Naive thymus-derived CD4-positive, alpha-beta T cell (primary cell): ENCODE data around the gene COP1. TPM values are rescaled to one million over a fixed set of nuclear protein-coding genes. Genes with fewer than 3 reads are reported as not detected.

Experiments
- ATAC-seq: fragments of 150-1000 bp; cut with Tn5 transposase; 2 replicates; pipeline ENCODE4 v1.10.0; 2021; ENCODE audit warnings: mild to moderate bottlenecking, moderate library complexity
- CTCF ChIA-PET: fragments of 350-600 bp; sonication (Branson Sonifier 250); formaldehyde crosslinking; loops from one replicate; lab custom pipeline; 2021; ENCODE audit warnings: antibody characterized with exemption; lab: Charles Lee
- POLR2A ChIA-PET: fragments of 350-600 bp; sonication (Branson Sonifier 250); formaldehyde crosslinking; loops from one replicate; lab custom pipeline; 2021; ENCODE audit warnings: antibody characterized with exemption, inconsistent platforms; lab: Charles Lee
- DNase-seq, 9 donors: peaks; one replicate each; pipeline versions ENCODE4 v3.0.0 to v3.0.0-alpha.2; 2020 to 2022; ENCODE audit warnings: mixed read lengths in 1 of 9
- H3K27ac ChIP-seq: one replicate; pipeline ENCODE4 v1.7.0; 2013; ENCODE audit warnings: mild to moderate bottlenecking, low read depth, low read length, moderate library complexity
- H3K27me3 ChIP-seq, 2 donors: one replicate each; pipeline ENCODE4 v1.7.0; 2013; ENCODE audit warnings: low read length in 2 of 2, mild to moderate bottlenecking in 2 of 2, moderate library complexity in 2 of 2; ENCODE audit not compliant: control insufficient read depth in 2 of 2, insufficient read depth in 2 of 2
- H3K36me3 ChIP-seq, 3 experiments: 1 replicate in 2 of 3; 2 replicates in 1 of 3; pipeline ENCODE4 v1.7.0; 2013; ENCODE audit warnings: low read length in 3 of 3, mild to moderate bottlenecking in 3 of 3, moderate library complexity in 1 of 3; ENCODE audit not compliant: insufficient read depth in 3 of 3, control insufficient read depth in 2 of 3
- H3K4me1 ChIP-seq, 2 donors: one replicate each; pipeline ENCODE4 v1.7.0; 2013; ENCODE audit warnings: low read length in 2 of 2, mild to moderate bottlenecking in 2 of 2, moderate library complexity in 1 of 2; ENCODE audit not compliant: control insufficient read depth in 2 of 2, insufficient read depth in 2 of 2
- H3K4me3 ChIP-seq: 2 replicates; pipeline ENCODE4 v1.7.0; 2013; ENCODE audit warnings: mild to moderate bottlenecking, low read length
- H3K9me3 ChIP-seq, 3 experiments: 1 replicate in 2 of 3; 2 replicates in 1 of 3; pipeline ENCODE4 v1.7.0; 2013; ENCODE audit warnings: low read length in 3 of 3; ENCODE audit not compliant: control insufficient read depth in 2 of 3
- H3K27ac Mint-ChIP-seq, 9 donors: one replicate each; pipeline ENCODE4 v1.8.0; 2020 to 2022; ENCODE audit warnings: mixed read lengths in 9 of 9, mild to moderate bottlenecking in 8 of 9, moderate library complexity in 5 of 9, inconsistent platforms in 2 of 9
- H3K27me3 Mint-ChIP-seq, 5 donors: one replicate each; pipeline ENCODE4 v1.8.0; 2021 to 2022; ENCODE audit warnings: mixed read lengths in 5 of 5, mild to moderate bottlenecking in 1 of 5
- H3K36me3 Mint-ChIP-seq, 5 donors: one replicate each; pipeline ENCODE4 v1.8.0; 2020 to 2022; ENCODE audit warnings: mixed read lengths in 5 of 5, mild to moderate bottlenecking in 3 of 5, inconsistent platforms in 1 of 5
- H3K4me1 Mint-ChIP-seq, 7 donors: one replicate each; pipeline ENCODE4 v1.8.0; 2020 to 2022; ENCODE audit warnings: mixed read lengths in 7 of 7, mild to moderate bottlenecking in 3 of 7, inconsistent platforms in 1 of 7
- H3K4me3 Mint-ChIP-seq, 10 donors: one replicate each; pipeline ENCODE4 v1.8.0; 2020 to 2022; ENCODE audit warnings: mild to moderate bottlenecking in 10 of 10, mixed read lengths in 10 of 10, moderate library complexity in 6 of 10, inconsistent platforms in 2 of 10
- H3K9me3 Mint-ChIP-seq, 11 donors: one replicate each; pipeline ENCODE4 v1.8.0; 2020 to 2022; ENCODE audit warnings: mixed read lengths in 11 of 11, mild to moderate bottlenecking in 4 of 11, inconsistent platforms in 1 of 11, moderate library complexity in 1 of 11
- intact Hi-C, 2 donors: fragments of 100-400 bp; cut with micrococcal nuclease; formaldehyde crosslinking; loops; one replicate each; pipeline ENCODE4 v1.15.1; 2023
- polyA plus RNA-seq, 2 donors: library from polyadenylated mRNA; unstranded; fragments of 300-500 nt; fragmentation: Illumina TruSeq; gene quantifications; one replicate each; pipeline ENCODE4 v1.2.3, GENCODE V29; 2021
- total RNA-seq, 6 experiments: library from RNA in 5 of 6; stranded (reverse) in 5 of 6; gene quantifications; 1 replicate in 5 of 6; 2 replicates in 1 of 6; pipeline ENCODE4 v1.2.3 and lab custom pipeline; 2021 to 2026

COP1 gene
- total and polyA plus RNA-seq, 7 experiments from 2014 or later, result 39.1 to 57.0 (median 43.9) TPM

DNA sequence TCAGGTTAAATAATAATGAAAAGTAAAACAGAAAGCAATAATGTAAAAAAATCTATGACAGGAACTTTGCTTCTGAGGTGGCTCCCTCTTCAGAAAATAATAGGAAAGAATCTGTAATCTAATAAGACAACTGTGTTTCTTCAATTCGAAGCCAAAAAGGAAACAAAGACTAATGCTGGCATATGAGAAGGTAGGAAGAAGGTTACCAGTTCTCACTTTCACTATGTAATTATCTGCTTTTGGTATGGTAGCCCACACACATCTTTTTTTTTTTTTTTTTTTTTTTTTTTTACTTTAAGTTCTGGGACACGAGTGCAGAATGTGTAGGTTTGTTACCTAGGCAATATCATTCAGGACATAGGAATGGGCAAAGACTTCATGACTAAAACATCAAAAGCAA is 47.1 kb downstream of the COP1 start:
- Mint-ChIP-seq H3K27me3 (no peaks in the 10 kb centered on the region), H3K27ac (peak overlapping the region in 2 of 9 donors; percentile 19 to 21), H3K36me3 (peaks cover 17 to 93% (median 80%) of the 10 kb centered on the region in 5 donors), H3K4me3 (no peak overlapping the region), H3K9me3 (peaks cover 0 to 39% (median 16%) of the 10 kb centered on the region in 11 donors), H3K4me1 (peaks cover 4 to 44% (median 26%) of the 10 kb centered on the region in 7 donors)
- POLR2A ChIA-PET, result no interaction called here
- Histone ChIP-seq H3K27me3 (no peaks in the 10 kb centered on the region), H3K4me3 (no peak overlapping the region), H3K36me3 (peaks cover 0 to 31% (median 3%) of the 10 kb centered on the region in 3 experiments), H3K9me3 (no peaks in the 10 kb centered on the region), H3K27ac (no peak overlapping the region), H3K4me1 (peaks cover 0 to 6% of the 10 kb centered on the region in 2 donors)
- intact Hi-C loops, result loop anchor here in 1 of 2 donors (5.0 kb wide), 1 partner anchor 47 kb away; the partner anchor contains the start of gene COP1
- CTCF ChIA-PET, result no interaction called here
- ATAC-seq, result no peak
- DNase-seq, result no peak

DNA sequence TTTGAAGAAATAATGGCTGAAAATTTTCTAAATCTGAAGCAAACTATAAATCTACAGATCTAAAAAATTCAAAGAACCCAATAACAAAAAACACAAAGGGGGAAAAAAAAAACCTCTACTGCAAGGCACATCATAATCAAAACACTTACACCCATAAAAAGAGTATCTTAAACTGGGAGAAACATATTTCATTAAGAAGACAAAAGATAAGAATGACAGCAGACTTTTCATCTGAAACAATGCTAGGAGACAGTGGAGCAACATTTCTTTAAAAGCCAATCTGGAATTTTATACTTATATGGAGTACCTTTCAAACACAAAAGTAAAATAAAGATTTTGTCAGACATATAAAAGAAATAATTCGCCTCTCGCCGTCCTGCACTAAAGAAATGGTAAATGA is 49.1 kb downstream of the COP1 start:
- no peaks in the 10 kb centered on the region for H3K27me3 Mint-ChIP-seq
- POLR2A ChIA-PET, result no interaction called here
- H3K4me3 Mint-ChIP-seq, result no peak overlapping the region
- intact Hi-C loops, result no loop called here
- DNase-seq (no peak), ATAC-seq (no peak)
- Histone ChIP-seq H3K4me1 (peaks cover 0 to 6% of the 10 kb centered on the region in 2 donors), H3K27me3 (no peaks in the 10 kb centered on the region), H3K4me3 (no peak overlapping the region), H3K36me3 (peaks cover 0 to 26% (median 3%) of the 10 kb centered on the region in 3 experiments), H3K9me3 (no peaks in the 10 kb centered on the region), H3K27ac (no peak overlapping the region)
- H3K36me3 Mint-ChIP-seq, result peaks cover 24 to 95% (median 83%) of the 10 kb centered on the region in 5 donors
- no peak overlapping the region for H3K27ac Mint-ChIP-seq
- peaks cover 0 to 39% (median 16%) of the 10 kb centered on the region in 11 donors for H3K9me3 Mint-ChIP-seq
- peaks cover 0 to 39% (median 20%) of the 10 kb centered on the region in 7 donors for H3K4me1 Mint-ChIP-seq
- CTCF ChIA-PET, result no interaction called here

DNA sequence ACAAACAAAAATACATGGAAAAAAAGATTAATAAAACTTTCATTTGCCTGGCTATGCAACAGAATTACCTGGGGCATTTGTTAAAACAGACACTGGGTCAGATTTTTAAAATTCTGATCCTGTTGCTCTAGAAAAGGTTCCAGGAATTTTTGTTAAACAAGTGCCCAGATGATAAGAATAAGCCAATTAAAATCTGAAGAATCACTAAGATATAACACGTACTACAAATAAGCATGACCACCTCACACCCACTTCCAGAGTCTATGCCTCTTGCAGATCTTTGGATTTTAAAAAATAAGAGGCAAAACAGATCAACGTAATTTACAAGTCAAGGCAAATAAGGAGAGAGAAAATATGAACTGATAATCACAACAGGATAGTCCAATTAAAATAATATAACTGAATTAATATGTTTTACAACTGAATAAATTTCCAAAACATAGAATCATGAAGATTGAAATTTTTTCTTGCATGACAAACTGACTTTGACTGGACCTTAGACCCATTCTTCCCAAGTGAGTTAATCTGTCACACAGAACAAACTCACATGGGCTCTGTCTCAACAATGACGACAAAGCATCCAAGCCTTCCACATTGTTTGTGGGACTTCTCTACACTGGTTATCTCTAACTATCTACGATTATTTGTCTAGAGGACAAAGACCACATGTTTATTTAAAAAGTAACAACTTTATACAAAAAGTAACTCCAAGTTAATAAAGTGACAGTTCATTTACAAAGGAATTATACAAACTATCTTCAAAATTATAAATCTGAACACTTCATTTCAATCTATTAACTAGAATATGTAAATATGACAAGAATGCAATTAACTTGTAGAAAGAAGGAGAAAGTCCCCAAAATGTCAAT is 56.9 kb downstream of the COP1 start:
- DNase-seq (no peak), ATAC-seq (no peak)
- peak overlapping the region in 1 of 9 donors; percentile 51 for H3K27ac Mint-ChIP-seq
- peaks cover 0 to 10% (median 0%) of the 10 kb centered on the region in 11 donors for H3K9me3 Mint-ChIP-seq
- Histone ChIP-seq H3K9me3 (no peaks in the 10 kb centered on the region), H3K4me3 (no peak overlapping the region), H3K4me1 (no peaks in the 10 kb centered on the region), H3K27me3 (no peaks in the 10 kb centered on the region), H3K36me3 (peaks cover 0 to 7% (median 0%) of the 10 kb centered on the region in 3 experiments), H3K27ac (no peak overlapping the region)
- peaks cover 0 to 43% (median 28%) of the 10 kb centered on the region in 7 donors for H3K4me1 Mint-ChIP-seq
- intact Hi-C loops, result no loop called here
- CTCF ChIA-PET, result no interaction called here
- POLR2A ChIA-PET, result no interaction called here
- no peaks in the 10 kb centered on the region for H3K27me3 Mint-ChIP-seq
- H3K36me3 Mint-ChIP-seq, result peaks cover 12 to 82% (median 68%) of the 10 kb centered on the region in 5 donors
- H3K4me3 Mint-ChIP-seq, result no peak overlapping the region

- H3K36me3 ChIP-seq, result peaks cover 0 to 5% (median 0%) of the 10 kb centered on the region in 3 experiments
- Mint-ChIP-seq H3K4me1 (peaks cover 6 to 66% (median 45%) of the 10 kb centered on the region in 7 donors), H3K4me3 (no peak overlapping the region), H3K9me3 (peaks cover 0 to 5% (median 0%) of the 10 kb centered on the region in 11 donors), H3K36me3 (peaks cover 3 to 78% (median 68%) of the 10 kb centered on the region in 5 donors), H3K27me3 (no peaks in the 10 kb centered on the region), H3K27ac (no peak overlapping the region)
- POLR2A ChIA-PET, result no interaction called here
- intact Hi-C loops, result no loop called here
- no peak overlapping the region for H3K27ac ChIP-seq
- no peaks in the 10 kb centered on the region for H3K4me1 ChIP-seq
- H3K9me3 ChIP-seq, result no peaks in the 10 kb centered on the region
- ATAC-seq, result no peak
- CTCF ChIA-PET, result no interaction called here
- no peak overlapping the region for H3K4me3 ChIP-seq
- no peaks in the 10 kb centered on the region for H3K27me3 ChIP-seq
- no peak for DNase-seq
Measured at GRCh38 chr1:176144526-176144925, 62.6 kb downstream of the COP1 start.

GRCh38 chr1:176142973-176143372 is 64.1 kb downstream of the COP1 start:
- no peak for ATAC-seq
- peaks cover 6 to 75% (median 56%) of the 10 kb centered on the region in 7 donors for H3K4me1 Mint-ChIP-seq

DNA sequence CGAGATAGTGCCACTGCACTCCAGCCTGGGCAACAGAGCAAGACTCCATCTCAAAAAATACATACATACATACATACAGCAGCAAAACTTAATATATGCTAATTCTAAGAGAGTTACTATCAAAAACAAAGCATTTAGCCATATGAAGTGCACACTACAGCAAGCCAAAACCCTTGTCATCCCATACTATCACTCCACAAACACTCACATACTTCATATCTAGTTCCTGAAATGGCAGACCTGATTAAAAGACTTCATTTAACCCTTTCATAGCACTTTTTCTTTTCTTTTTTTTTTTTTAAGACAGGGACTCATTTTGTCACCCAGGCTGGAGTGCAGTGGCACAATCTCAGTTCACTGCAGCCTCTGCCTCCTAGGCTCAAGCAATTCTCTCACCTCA is 65.6 kb downstream of the COP1 start:
- DNase-seq, result no peak
- Mint-ChIP-seq H3K9me3 (peaks cover 0 to 4% (median 0%) of the 10 kb centered on the region in 11 donors), H3K27me3 (no peaks in the 10 kb centered on the region), H3K36me3 (peaks cover 4 to 71% (median 58%) of the 10 kb centered on the region in 5 donors), H3K27ac (no peak overlapping the region), H3K4me3 (no peak overlapping the region), H3K4me1 (peaks cover 6 to 78% (median 63%) of the 10 kb centered on the region in 7 donors)
- Histone ChIP-seq H3K4me3 (no peak overlapping the region), H3K27ac (no peak overlapping the region), H3K4me1 (peaks cover 0 to 4% of the 10 kb centered on the region in 2 donors), H3K36me3 (peaks cover 0 to 6% (median 0%) of the 10 kb centered on the region in 3 experiments), H3K27me3 (no peaks in the 10 kb centered on the region), H3K9me3 (no peaks in the 10 kb centered on the region)
- no peak for ATAC-seq
- intact Hi-C loops, result no loop called here
- POLR2A ChIA-PET, result no interaction called here
- CTCF ChIA-PET, result no interaction called here

More at GRCh38 chr1:176142973-176143372, 64.1 kb downstream of the COP1 start:
- Mint-ChIP-seq H3K27me3 (no peaks in the 10 kb centered on the region), H3K4me3 (peak overlapping the region in 1 of 10 donors; percentile 3), H3K36me3 (peaks cover 3 to 77% (median 67%) of the 10 kb centered on the region in 5 donors), H3K27ac (peak overlapping the region in 3 of 9 donors; percentile 2 to 26 (median 25)), H3K9me3 (peaks cover 0 to 5% (median 0%) of the 10 kb centered on the region in 11 donors)
- no peaks in the 10 kb centered on the region for H3K9me3 ChIP-seq
- POLR2A ChIA-PET, result no interaction called here
- peaks cover 0 to 6% (median 0%) of the 10 kb centered on the region in 3 experiments for H3K36me3 ChIP-seq
- no peaks in the 10 kb centered on the region for H3K27me3 ChIP-seq
- no peak overlapping the region for H3K27ac ChIP-seq
- H3K4me1 ChIP-seq, result peaks cover 0 to 4% of the 10 kb centered on the region in 2 donors
- no peak overlapping the region for H3K4me3 ChIP-seq
- CTCF ChIA-PET, result no interaction called here
- intact Hi-C loops, result no loop called here
- DNase-seq, result no peak
